Limb (tissue), 2 donors: ENCODE data around the gene AQP6.

ENCODE experiments used
- DNase-seq, 2 donors: peaks; one replicate each; pipeline ENCODE4 v3.0.0-alpha.2; 2016; ENCODE audit errors: extremely low spot score in 2 of 2

AQP6 gene

DNA sequence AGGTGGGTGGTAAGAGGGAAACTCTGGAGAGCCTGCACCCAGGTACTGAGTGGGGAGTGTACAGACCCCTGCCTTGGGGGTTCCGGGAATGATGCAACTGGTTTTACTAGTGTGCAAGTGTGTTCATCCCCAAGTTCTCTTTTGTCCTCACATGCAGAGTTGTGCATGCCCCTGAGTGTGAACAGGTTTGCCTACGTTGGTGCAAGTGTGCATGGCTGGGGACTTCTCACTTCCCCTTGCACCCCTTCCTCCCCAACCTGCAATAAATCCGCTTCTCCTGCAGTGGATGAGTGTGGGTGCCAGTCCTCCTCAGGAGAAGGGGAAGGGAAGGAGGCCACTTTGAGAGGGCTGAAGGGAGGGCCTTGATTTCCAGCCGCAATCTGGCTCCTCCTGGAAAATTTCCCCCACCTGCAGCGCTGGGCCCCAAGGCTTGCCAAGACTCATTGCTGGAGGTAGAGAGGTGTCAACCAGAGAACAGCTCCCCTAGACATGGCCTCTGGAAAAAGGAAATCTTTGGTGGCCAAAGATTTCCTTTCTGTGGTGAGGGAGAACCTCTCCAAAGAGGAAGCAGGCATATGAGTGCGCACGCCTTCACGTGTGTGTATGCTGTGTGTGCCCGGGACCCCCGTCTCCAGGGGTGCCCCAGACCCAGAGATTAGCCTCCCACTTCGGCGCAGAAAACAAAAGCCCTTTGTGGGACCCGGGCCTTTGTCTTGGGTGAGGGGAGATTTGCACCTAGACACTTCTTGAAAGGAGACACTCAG lies 16.7 kb upstream of the AQP6 start:
- no peak for DNase-seq

DNA sequence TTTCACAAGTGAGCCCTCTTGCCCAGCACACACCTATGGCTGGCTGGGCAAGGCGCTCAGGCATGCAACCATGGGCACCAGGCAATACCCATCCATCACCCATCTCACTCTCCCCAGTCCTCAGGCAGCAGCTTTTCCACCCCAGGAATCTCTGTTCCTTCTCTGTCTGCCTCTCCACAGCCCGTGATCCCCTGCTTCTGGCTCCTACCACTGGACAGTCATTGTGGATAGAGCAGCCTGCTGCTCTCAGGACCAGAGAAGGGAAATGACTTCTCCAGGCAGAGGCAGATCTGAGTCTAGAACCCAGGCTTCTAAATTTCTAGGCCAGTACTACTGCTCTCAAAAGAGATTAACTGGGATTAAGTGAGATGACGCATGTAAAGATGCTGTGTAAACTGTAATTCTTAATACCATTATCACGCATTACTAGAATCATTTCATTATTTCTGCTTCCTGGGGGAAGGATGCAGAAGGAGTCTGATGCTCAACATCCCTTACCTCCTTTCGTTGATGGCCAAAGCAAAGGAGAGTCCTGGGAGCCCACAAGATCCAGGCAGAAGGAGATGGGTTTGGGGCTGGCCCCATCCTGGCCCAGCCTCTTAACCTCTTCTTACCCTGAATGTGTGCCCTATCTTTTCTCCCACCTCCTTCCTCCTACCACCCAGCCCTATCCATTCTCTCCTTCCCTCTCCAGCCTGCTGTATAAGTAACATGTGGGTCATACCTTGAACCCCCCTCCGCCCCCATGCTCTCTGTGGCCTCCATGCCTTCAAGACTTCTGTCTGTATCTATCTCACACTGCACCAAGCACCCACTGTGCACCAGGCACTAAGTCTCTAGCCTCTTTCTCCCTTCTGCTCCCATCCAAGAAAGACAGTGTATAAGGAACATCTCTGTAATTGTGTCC lies 15.8 kb upstream of the AQP6 start:
- no peak for DNase-seq

DNA sequence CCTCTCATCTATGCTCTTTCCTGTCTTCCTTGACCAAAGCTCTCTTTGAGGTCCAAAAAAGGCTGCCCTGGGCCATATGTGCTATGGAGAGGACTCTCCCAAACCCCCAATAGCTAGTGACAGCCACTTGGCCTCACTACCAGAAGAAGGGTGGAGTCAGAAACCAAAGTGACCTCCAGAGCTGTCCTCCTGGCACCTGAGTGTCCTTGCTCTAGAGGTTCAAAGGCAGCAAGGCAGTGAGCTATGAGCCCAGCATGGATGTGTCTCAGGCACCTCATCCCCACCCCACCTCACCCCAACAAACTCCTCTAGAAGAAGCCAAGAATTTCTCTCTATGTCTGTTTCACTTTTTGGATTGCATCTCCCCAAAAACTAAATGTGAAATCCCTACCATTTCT lies 15.2 kb upstream of the AQP6 start:
- no peak for DNase-seq

DNA sequence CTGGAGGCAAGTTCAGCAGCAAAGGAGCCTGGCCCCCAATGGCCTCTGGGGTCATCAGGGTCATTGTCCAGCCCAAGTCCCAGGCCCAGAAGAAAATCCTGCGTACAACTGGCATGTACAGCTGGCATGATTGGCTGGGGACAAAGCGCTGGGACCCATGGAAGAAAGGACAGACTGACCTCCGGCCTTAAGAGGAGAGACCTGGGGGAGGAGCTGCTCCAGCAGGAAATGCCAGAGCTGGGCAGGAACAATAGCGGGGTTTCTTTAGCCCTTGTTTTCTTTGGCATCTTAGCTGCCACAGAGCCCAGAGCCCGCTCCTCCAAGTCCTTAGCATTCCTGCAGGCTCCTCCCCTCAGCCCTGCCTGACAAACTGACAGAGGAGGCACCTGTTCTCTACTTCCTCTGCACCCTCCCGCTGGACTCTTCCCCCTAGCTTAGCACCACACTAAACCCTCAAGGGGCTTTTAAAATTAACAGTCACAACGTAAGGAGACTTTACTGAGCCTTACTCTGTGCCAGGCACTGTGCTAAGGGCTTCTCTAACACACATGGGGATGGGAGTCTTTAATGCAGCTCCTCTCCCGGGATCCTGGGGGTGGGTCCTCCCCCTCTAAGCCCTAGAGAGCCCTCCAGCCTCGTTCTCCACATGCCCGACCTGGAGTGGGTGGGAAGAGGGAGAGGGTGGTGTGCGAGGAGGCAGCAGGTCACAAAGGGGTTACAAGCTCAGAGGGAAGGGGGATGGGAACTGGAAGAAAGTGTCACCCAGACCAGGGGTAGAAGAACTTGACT lies 12.9 kb upstream of the AQP6 start:
- no peak for DNase-seq

DNA sequence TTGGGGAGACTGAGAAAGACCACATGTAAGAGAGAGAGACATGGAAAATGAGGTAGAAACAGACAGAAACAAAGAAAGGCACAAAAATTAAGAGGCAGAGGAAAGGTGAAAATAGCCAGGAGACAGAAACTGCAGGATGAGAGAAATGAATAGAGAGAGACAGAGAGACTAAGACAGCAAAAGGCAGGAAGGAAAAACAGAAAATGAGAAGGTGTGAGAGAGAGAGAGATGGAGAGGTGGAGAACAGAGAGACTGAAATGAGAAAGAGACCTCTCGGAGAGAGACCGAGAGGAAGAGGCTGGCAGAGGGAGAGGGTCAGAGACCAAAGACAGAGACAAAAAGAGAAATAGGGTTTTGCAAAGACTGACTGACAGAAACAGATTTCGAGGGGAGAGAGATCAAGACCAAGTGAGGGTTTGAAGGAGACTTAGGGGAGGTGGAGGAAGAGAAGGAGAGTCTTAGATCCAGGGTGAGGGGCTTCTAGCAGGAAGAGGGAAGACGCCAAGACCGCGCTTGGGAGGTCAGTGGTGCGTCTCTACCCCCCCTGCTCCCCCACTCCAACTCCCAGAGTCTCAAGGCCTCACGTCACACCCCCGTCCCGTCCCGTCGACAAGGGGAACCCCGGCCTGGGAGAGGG lies 12.2 kb upstream of the AQP6 start:
- DNase-seq: no peak

DNA sequence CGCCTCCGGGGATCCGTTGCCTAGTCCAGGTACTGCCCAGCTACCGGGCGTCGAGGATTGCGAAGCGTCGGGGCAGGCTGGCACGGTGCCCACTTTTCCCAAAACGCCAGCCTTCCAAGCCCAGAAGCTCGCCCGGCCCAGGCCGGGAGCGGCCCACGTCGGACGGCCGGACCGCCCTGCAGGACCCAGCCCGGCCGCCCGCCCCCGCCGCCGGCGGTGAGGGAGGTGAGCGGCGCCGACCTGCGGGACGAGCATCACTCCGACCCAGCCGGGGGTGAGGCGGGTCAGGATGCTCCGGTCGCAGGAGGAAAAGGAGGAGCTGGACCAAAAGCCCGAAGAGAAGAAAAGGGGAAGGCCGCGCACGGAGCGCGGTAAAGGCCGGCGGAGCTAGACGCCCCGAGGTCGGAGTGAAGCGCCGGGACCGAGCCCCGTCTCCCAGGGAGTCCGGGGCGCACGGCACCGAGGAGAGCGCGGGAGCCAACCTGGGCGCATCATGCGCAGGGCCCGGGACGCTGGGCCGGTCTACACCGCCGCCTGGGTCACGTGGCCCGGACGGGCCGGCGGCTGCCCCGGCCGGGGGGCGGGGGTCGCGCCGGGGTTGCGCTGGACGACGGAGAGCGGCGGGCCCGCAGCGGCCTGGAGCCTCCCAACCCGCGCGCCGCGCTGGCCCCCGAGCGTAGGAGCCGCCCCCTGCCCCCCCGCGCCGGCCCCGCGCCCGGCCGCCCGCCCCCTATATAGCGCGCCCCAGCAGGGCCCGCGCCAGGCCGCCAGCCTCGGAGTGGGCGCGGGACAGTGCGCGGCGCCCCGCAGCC lies 11.4 kb upstream of the AQP6 start, which contains the start of gene AQP5:
TSS of gene AQP5 (plus strand) at position 762 of the 812 bp plus-strand sequence. CDS start 146 bp downstream, outside the sequence.
- no peak for DNase-seq

DNA sequence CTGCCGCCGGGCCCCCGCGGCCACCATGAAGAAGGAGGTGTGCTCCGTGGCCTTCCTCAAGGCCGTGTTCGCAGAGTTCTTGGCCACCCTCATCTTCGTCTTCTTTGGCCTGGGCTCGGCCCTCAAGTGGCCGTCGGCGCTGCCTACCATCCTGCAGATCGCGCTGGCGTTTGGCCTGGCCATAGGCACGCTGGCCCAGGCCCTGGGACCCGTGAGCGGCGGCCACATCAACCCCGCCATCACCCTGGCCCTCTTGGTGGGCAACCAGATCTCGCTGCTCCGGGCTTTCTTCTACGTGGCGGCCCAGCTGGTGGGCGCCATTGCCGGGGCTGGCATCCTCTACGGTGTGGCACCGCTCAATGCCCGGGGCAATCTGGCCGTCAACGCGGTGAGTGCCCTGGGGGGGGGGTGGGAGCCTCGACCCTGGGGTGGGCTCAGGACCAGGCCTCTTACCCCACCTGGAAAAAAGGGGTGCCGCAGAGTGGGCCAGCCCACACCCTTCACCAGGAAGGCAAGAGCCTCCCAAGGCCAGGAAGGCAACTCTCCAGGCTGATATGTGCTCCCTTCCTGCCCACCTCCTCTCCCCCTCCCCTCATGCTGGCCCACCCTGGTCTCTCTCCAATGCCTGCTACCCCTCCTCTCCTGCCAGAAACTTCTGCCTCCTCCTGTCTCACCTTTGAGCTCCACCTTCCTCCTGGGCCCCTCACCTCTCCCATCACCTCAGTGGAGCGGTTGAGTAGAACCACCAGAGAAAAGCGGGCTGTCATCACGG lies 10.6 kb upstream of the AQP6 start:
- DNase-seq: no peak

DNA sequence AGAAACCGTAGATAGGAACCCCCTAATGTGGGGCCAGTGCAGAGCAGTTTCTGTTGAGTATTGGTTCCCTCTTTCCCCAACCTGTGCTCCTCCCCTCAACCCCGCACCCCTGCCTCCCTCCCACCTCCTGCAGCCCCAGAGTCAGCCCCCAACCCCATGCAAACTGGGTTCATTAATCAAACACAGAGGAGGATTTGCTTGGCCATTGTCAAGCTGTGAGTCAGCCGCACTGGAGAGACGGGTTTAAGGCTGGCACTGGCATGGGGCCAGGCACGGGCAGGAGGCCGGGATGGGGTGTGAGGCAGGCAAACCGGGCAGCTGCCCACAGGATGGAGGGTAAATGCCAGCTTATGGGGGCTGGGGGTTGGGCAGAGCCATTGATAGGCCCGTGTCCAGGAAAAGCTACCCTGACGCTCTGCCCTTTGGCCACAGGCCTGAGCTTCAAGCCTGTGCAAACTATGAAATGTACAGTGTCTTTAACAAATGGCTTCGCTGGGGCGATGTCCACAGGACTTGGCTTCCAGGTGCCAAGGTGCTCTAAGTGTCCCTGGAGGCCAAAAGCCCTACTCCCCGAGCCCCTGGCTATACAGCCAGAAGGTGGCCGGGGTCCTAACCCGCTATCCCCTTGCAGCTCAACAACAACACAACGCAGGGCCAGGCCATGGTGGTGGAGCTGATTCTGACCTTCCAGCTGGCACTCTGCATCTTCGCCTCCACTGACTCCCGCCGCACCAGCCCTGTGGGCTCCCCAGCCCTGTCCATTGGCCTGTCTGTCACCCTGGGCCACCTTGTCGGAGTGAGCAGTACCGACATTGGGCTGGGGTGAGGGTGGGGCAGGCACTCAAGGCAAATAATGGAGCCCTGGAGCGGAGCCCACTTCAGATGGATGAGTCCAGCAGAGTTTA lies 9.6 kb upstream of the AQP6 start:
- no peak for DNase-seq

DNA sequence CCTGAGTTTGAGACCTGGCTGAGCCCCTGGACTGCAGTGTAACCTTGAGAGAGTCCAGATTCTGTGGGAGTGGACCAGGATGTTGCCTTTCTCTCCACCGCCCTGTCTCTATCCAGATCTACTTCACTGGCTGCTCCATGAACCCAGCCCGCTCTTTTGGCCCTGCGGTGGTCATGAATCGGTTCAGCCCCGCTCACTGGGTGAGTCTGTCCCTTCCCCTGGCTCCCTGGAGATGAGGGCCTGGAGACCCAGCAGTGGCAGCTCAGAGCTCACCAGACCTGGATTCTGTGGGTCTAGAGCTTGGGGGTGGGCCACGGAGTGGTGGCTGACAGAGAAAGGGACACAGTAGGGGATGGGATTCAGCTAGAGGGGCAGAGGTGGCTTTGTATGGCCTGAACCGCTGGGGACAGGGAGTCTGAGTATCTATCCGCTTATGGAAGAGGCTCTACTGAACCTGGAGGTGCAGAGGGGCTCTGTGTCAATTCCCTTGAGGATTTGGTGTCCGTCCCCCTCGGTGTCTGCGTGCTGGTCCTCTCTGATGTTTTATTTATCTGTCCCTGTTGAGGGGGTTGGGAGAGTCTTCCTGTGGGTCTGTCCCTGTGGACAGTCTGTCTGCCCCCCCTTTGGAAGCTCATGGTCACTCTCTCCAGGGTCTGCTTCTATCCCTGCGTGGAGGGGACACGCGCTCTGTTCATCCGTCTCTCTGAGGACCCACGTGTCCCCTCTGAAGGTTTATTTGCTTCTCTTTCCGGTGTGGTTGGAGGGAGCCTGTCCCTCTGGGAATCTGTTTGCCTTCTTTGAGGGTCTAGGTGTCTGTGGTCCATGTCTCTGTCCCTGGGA lies 8.6 kb upstream of the AQP6 start:
- DNase-seq: no peak

DNA sequence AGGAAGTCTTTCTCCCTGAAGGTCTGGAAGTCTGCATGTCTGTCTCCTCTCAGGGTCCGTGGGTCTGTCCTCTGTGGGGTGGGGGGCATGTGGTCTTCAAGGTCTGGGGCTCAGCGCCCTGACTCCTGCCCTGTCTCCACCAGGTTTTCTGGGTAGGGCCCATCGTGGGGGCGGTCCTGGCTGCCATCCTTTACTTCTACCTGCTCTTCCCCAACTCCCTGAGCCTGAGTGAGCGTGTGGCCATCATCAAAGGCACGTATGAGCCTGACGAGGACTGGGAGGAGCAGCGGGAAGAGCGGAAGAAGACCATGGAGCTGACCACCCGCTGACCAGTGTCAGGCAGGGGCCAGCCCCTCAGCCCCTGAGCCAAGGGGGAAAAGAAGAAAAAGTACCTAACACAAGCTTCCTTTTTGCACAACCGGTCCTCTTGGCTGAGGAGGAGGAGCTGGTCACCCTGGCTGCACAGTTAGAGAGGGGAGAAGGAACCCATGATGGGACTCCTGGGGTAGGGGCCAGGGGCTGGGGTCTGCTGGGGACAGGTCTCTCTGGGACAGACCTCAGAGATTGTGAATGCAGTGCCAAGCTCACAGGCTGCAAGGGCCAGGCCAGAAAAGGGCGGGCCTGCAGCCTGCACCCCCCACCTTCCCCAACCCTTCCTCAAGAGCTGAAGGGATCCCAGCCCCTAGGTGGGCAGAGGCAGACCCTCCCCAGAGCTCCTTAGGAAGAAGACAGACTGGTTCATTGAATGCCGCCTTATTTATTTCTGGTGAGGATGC lies 7.7 kb upstream of the AQP6 start:
- DNase-seq: no peak

DNA sequence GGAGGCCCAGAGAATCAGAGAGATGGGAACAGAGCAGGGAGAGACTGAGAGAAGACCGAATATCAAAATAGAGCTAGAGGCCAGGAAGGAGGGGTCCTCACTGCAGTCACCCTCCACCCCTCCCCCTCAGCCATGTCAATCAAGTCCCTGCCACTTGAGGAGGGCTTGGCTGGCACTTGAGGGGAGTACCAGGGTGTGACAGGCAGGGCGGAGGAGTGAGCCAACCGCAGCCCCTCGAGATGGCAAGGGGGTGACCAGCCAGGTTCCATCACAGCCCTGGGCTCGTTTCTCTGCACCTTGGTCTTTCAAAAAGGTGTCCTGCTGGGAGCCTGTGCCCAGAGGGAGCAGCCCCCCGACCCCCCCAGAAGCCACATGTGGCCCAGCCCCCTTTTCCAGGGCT lies 6.9 kb upstream of the AQP6 start:
- no peak for DNase-seq

DNA sequence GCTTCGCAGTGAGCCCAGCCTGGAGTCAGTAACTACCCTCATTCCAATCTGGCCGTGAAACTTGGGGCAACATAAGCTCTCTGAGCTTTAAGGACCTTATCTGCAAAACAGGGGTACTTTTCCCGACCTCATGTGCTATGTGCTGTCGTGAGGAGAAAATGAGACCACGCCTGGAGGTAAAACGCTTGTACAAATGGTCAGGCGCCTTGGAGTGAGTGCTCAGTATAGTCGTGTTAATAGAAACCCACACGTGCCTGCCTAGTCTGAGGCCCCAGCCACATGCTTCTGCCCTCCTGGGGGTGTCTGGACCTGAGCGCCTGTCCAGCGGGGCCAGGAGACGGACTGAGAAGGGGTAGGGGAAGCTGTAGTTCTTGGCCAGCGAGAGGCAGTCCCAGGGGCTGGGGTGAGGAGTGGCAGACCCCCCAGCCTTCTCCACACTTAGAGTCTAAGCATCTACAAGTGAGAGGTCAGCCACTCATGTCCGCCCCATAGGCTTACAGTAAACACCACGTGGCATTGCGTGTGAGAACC lies 6.2 kb upstream of the AQP6 start:
- DNase-seq: no peak

DNA sequence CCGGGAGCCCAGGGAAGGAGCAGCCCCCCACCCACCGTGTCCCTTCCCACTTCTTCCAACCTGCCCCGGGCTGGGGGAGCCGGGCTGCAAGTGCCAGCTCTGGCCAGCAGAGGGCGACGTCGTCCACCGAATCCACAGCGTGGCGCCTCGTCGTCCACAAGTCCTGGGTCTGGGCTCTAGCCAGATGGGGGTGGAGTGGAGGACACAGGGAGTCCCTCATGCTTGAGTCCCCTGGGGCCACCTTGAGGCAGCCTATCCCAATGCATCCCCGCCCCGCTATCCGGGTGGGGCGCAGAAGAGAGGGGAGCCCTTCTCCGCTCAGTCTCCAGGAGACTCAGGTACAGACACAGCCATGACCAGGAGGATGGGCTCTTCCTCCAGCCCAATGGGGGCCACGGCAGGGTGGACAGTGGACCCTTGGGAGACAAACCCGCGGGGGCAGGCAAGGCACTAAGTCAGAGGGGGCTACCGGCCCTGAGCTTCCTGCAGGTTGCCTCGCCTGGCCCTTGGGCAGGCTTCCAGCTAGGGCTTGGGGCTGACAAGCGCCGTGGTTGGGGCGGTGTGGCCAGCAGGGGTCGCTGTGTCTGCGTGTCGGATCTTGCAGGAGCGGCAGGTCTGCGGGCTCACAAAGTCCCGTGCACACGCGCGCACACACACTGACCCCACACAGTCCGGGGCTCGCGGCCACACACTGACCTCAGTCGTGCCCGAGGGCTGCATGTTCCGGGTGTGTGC lies 5.5 kb upstream of the AQP6 start:
- DNase-seq: peak; percentile 78 to 96

DNA sequence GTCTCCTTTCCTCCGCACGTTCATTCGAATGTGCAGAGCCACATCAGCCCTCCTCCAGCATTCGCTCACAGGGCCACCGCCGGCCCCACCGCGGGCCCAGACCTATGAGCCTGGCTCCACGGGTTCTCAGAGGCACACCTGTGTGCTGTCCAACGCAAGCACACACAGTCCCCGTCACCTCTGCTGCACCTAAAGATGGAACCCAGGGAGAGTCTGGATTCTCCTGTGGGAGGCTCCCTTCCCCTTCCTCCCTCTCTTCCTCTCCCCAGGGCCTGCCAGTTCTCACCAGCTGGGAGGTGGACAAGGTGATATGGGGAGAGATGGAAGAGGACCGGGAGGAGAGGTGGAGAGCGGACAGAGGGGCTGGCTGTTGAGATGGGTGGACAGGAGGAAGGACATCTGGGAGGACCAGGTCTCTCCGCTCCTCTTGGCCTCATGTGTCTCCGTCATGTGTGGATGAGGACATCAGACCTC lies 4.9 kb upstream of the AQP6 start:
- no peak for DNase-seq

DNA sequence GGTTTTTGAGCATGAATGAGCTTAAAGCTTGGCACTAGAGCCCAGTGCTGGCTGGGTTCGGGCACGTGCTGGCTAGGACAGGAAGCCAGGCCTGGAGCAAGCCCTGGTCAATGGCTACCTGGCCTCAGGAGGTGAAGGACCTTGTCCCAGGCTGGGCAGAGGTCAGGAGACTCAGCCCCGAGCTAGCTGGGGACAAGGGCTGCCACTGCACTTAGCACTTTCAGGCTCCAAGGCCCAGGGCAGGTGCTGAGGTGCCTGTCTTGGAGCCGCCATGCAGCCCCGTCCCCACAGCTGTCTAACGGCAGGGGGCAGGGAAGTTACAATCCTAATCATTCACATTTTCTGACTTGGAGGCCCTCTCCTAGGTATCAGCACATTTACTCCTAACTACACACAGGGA lies 4.3 kb upstream of the AQP6 start:
- no peak for DNase-seq

DNA sequence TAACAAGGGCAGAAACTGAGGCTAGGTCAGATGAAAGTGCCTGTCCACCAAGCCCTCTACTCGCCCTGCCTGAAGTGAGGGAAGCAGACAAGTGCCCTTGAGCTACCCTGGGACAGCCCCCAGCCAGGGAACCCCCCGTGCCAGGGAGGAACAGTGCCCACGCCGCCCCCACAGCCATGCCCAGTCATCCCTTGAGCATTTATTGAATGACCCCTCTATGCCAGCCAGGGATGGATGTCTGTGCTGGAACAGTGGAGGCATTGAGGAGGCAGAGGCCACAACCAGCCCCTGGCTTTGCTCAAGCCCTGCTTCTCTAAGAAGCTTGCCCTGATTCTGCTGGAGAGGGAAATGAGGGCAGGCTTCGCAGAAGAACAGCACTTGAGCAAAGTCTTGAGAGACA lies 3.7 kb upstream of the AQP6 start:
- DNase-seq: no peak
